ENCODE measurements around the gene SLIT3. TPM values are rescaled to one million over a fixed set of nuclear protein-coding genes. Genes with fewer than 3 reads are reported as not detected.

The SLIT3 gene
- total RNA-seq, 1 experiment from 2014 or later, result 0.10 TPM

DNA sequence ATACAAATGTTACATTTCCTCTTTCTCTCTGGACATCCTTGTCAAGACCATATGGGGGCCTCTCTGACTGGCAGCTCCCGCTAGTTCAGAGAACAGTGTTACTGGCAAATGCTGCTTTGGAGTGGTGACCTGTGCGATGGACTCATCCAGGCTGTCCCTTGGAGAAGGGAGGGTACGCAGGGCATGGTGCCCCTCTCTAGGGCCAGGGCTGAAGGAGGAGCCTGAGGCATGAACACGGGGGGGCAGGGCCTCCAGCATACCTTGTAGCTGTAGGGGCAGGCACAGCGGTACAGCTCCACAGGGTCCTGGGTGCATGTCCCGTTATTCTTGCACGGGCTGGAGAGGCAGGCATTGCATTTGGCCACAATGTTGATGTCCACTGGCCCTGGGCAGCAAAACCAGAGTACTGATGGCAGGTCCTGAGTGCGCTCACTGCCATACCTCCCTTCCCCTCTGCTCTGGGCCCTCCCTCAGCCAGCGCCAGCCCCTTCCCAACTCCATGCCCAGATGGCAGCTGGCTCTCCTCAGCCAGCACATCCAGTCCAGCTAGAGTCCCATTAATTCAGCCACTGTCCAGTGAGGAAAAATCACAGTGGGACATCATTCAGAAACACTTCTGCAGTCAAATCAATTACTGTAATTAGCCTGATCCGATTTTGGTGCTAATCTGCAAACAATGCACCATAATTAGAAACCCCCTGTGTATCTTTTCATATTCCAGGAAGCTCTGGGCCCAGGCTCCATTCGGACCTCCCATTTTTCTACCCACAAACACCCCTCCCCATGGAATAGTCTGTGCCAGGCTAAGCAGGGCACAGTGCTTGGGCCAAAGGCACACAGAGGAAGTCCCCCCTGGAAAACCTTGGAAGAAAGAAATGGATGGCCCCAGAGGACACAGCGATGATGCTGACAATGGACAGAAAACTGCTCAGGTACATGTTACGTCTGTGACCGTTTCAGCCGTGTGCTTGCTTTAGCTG, 592.9 kb downstream of the SLIT3 start:
- TF ChIP-seq, protein P1, sequence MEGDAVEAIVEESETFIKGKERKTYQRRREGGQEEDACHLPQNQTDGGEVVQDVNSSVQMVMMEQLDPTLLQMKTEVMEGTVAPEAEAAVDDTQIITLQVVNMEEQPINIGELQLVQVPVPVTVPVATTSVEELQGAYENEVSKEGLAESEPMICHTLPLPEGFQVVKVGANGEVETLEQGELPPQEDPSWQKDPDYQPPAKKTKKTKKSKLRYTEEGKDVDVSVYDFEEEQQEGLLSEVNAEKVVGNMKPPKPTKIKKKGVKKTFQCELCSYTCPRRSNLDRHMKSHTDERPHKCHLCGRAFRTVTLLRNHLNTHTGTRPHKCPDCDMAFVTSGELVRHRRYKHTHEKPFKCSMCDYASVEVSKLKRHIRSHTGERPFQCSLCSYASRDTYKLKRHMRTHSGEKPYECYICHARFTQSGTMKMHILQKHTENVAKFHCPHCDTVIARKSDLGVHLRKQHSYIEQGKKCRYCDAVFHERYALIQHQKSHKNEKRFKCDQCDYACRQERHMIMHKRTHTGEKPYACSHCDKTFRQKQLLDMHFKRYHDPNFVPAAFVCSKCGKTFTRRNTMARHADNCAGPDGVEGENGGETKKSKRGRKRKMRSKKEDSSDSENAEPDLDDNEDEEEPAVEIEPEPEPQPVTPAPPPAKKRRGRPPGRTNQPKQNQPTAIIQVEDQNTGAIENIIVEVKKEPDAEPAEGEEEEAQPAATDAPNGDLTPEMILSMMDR (IDR thresholded peaks at IDR 0.05 in 2 of 3, conservative IDR thresholded peaks at IDR 0.05 in 1 of 3; ENCODE audit: borderline replicate concordance in 1 of 3, insufficient read depth in 1 of 3, low read depth in 2 of 3, low read length in 2 of 3), result no peak
- TF ChIP-seq, protein P2, sequence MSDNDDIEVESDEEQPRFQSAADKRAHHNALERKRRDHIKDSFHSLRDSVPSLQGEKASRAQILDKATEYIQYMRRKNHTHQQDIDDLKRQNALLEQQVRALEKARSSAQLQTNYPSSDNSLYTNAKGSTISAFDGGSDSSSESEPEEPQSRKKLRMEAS (IDR thresholded peaks at IDR 0.05), result no peak
- TF ChIP-seq SRF (IDR thresholded peaks at IDR 0.05; ENCODE audit: low read depth) (no peak), POLR2AphosphoS5 (IDR thresholded peaks at IDR 0.05; ENCODE audit: low read depth, low read length) (no peak), RAD21 (IDR thresholded peaks at IDR 0.05; ENCODE audit: low read depth) (no peak), SP1 (IDR thresholded peaks at IDR 0.05; ENCODE audit: low read depth) (no peak)
- TF ChIP-seq, protein P3, sequence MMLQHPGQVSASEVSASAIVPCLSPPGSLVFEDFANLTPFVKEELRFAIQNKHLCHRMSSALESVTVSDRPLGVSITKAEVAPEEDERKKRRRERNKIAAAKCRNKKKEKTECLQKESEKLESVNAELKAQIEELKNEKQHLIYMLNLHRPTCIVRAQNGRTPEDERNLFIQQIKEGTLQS (IDR thresholded peaks at IDR 0.05), result no peak
- Histone ChIP-seq H3K4me3 (replicated peaks in 1 of 2; ENCODE audit: low read depth in 1 of 2, low read length in 2 of 2) (no peak overlapping the region), H3K27ac (ENCODE audit: low read depth, low read length) (no peak overlapping the region), H3K9me2 (ENCODE audit: insufficient read depth) (no peaks in the 10 kb centered on the region), H3K9ac (ENCODE audit: low read length) (no peak overlapping the region), H3K79me2 (ENCODE audit: insufficient read depth, low read length) (no peaks in the 10 kb centered on the region), H3K4me1 (ENCODE audit: control insufficient read depth in 1 of 2, insufficient read depth in 2 of 2, low read length in 2 of 2) (peaks cover 4 to 12% of the 10 kb centered on the region in 2 experiments; a peak in 3 of 4 replicates), H4K20me1 (ENCODE audit: insufficient read depth) (no peaks in the 10 kb centered on the region), H3K36me3 (ENCODE audit: control insufficient read depth in 1 of 2, insufficient read depth in 2 of 2, low read length in 2 of 2) (no peaks in the 10 kb centered on the region), H3K9me3 (ENCODE audit: control insufficient read depth in 1 of 2, insufficient read depth in 1 of 2, low read depth in 1 of 2, low read length in 2 of 2) (no peaks in the 10 kb centered on the region), H2AFZ (ENCODE audit: low read depth, low read length, poor library complexity, severe bottlenecking) (no peak overlapping the region), H3K4me2 (ENCODE audit: low read length) (no peak overlapping the region), H3K27me3 (ENCODE audit: insufficient read depth, low read length) (no peaks in the 10 kb centered on the region)
- DNase-seq (ENCODE audit: low read depth, low spot score) (no peak), ATAC-seq (no peak)
- no TSS peak for BruUV-seq (replicated peaks)
- ChIA-PET RAD21 (ENCODE audit: low non-redundant PET in 1 of 2, low total read pairs in 2 of 2, uncharacterized antibody in 2 of 2, unreplicated experiment in 2 of 2) (no interaction called here), POLR2A (no interaction called here), CTCF (interaction anchor here (1.0 kb wide), 1 partner anchor 239 kb away, joined by 3 read pairs; no protein-coding TSS in a partner anchor)
- intact Hi-C loops (cut with micrococcal nuclease), result loop anchor here (2.0 to 10.0 kb wide), 3 partner anchors 237 to 1274 kb away; partner anchors contain the start of gene INSYN2B

Data from HCT116 (cell line).